CD4-positive, alpha-beta memory T cell (primary cell): Measurements from ENCODE around the gene RNF180. TPM values are rescaled to one million over a fixed set of nuclear protein-coding genes. Genes with fewer than 3 reads are reported as not detected.

ENCODE experiments used
- CTCF ChIA-PET: fragments of 350-600 bp; sonication (Branson Sonifier 250); formaldehyde crosslinking; loops from one replicate; lab custom pipeline; 2021; ENCODE audit warnings: inconsistent platforms; ENCODE audit not compliant: partially characterized antibody; lab: Charles Lee
- POLR2A ChIA-PET: fragments of 350-600 bp; sonication (Branson Sonifier 250); formaldehyde crosslinking; loops from one replicate; lab custom pipeline; 2021; ENCODE audit not compliant: partially characterized antibody; lab: Charles Lee
- DNase-seq, 5 donors: peaks; one replicate each; pipeline versions ENCODE4 v3.0.0 to v3.0.0-alpha.2; 2020 to 2022; ENCODE audit warnings: mixed read lengths in 1 of 5
- H3K27ac ChIP-seq: one replicate; pipeline ENCODE4 v1.7.0; 2013; ENCODE audit warnings: low read depth, low read length
- H3K27me3 ChIP-seq: 2 replicates; pipeline ENCODE4 v1.7.0; 2013; ENCODE audit warnings: mild to moderate bottlenecking, low read length, moderate library complexity; ENCODE audit not compliant: insufficient read depth
- H3K36me3 ChIP-seq: 2 replicates; pipeline ENCODE4 v1.7.0; 2013; ENCODE audit warnings: mild to moderate bottlenecking, low read length, moderate library complexity; ENCODE audit not compliant: insufficient read depth
- H3K4me1 ChIP-seq: 2 replicates; pipeline ENCODE4 v1.7.0; 2013; ENCODE audit warnings: mild to moderate bottlenecking, low read length, moderate library complexity; ENCODE audit not compliant: insufficient read depth
- H3K4me3 ChIP-seq, 2 donors: one replicate each; pipeline ENCODE4 v1.7.0; 2013; ENCODE audit warnings: low read length in 2 of 2, mild to moderate bottlenecking in 1 of 2
- H3K9me3 ChIP-seq, 2 donors: one replicate each; pipeline ENCODE4 v1.7.0; 2013; ENCODE audit warnings: low read length in 2 of 2, control low read depth in 1 of 2; ENCODE audit not compliant: control insufficient read depth in 1 of 2
- H3K27ac Mint-ChIP-seq, 7 donors: one replicate each; pipeline ENCODE4 v1.8.0; 2020 to 2021; ENCODE audit warnings: mixed read lengths in 7 of 7, mild to moderate bottlenecking in 6 of 7, inconsistent platforms in 3 of 7, moderate library complexity in 3 of 7
- H3K27me3 Mint-ChIP-seq, 2 donors: one replicate each; pipeline ENCODE4 v1.8.0; 2020 to 2021; ENCODE audit warnings: mixed read lengths in 2 of 2
- H3K36me3 Mint-ChIP-seq, 2 donors: one replicate each; pipeline ENCODE4 v1.8.0; 2020 to 2021; ENCODE audit warnings: mixed read lengths in 2 of 2, inconsistent platforms in 1 of 2, mild to moderate bottlenecking in 1 of 2
- H3K4me1 Mint-ChIP-seq, 4 donors: one replicate each; pipeline ENCODE4 v1.8.0; 2020 to 2021; ENCODE audit warnings: mixed read lengths in 4 of 4, mild to moderate bottlenecking in 1 of 4
- H3K4me3 Mint-ChIP-seq, 8 donors: one replicate each; pipeline ENCODE4 v1.8.0; 2020 to 2021; ENCODE audit warnings: mixed read lengths in 8 of 8, mild to moderate bottlenecking in 7 of 8, moderate library complexity in 6 of 8, inconsistent platforms in 3 of 8
- H3K9me3 Mint-ChIP-seq, 8 donors: one replicate each; pipeline ENCODE4 v1.8.0; 2020 to 2021; ENCODE audit warnings: mixed read lengths in 8 of 8, mild to moderate bottlenecking in 5 of 8, inconsistent platforms in 3 of 8, moderate library complexity in 1 of 8
- intact Hi-C: fragments of 100-400 bp; cut with micrococcal nuclease; formaldehyde crosslinking; loops from one replicate; pipeline ENCODE4 v1.15.1; 2023
- polyA plus RNA-seq, 2 donors: library from polyadenylated mRNA; unstranded; fragments of 300-500 nt; fragmentation: Illumina TruSeq; gene quantifications; one replicate each; pipeline ENCODE4 v1.2.3, GENCODE V29; 2021
- total RNA-seq, 2 experiments: library from RNA; stranded (reverse); gene quantifications; one replicate each; pipeline ENCODE4 v1.2.3, GENCODE V29; 2021

Gene RNF180
- total and polyA plus RNA-seq, 4 experiments from 2014 or later, result not detected

GRCh38 chr5:64147849-64148441 lies 17.7 kb upstream of the RNF180 start:
- Mint-ChIP-seq H3K27me3 (no peaks in the 10 kb centered on the region), H3K9me3 (peaks cover 0 to under 1% (median 0%) of the 10 kb centered on the region in 8 donors), H3K4me1 (no peaks in the 10 kb centered on the region), H3K27ac (no peak overlapping the region), H3K36me3 (no peaks in the 10 kb centered on the region), H3K4me3 (no peak overlapping the region)
- POLR2A ChIA-PET, result no interaction called here
- Histone ChIP-seq H3K4me1 (no peaks in the 10 kb centered on the region), H3K9me3 (no peaks in the 10 kb centered on the region), H3K27me3 (no peaks in the 10 kb centered on the region), H3K4me3 (no peak overlapping the region), H3K27ac (no peak overlapping the region), H3K36me3 (no peaks in the 10 kb centered on the region)
- DNase-seq, result no peak
- CTCF ChIA-PET, result no interaction called here
- intact Hi-C loops, result no loop called here

DNA sequence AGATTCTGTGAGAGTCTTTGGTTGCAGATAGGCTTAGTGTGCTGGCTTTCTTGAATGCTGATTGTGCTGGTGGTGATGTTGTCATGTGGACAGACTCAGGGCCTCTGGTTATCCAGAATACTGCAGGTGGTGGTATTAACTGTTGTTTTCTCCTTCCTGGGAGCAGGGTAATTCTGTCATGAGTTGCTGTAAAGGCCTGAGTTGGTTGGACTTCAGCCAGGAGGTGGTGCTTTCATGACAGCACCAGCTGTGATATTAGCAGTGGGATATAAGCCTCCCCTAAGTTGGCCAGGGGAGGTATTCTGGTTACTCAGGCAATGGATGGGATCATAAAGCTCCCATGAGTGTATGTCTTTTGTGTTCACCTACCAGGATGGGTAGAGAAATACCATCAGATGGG lies 16.4 kb upstream of the RNF180 start:
- Mint-ChIP-seq H3K4me3 (no peak overlapping the region), H3K9me3 (peaks cover 0 to 6% (median 3%) of the 10 kb centered on the region in 8 donors), H3K27ac (no peak overlapping the region), H3K36me3 (no peaks in the 10 kb centered on the region), H3K4me1 (no peaks in the 10 kb centered on the region), H3K27me3 (no peaks in the 10 kb centered on the region)
- intact Hi-C loops, result no loop called here
- Histone ChIP-seq H3K27me3 (no peaks in the 10 kb centered on the region), H3K4me1 (no peaks in the 10 kb centered on the region), H3K36me3 (no peaks in the 10 kb centered on the region), H3K9me3 (no peaks in the 10 kb centered on the region), H3K4me3 (no peak overlapping the region), H3K27ac (no peak overlapping the region)
- DNase-seq, result no peak
- ChIA-PET CTCF (no interaction called here), POLR2A (no interaction called here)

DNA sequence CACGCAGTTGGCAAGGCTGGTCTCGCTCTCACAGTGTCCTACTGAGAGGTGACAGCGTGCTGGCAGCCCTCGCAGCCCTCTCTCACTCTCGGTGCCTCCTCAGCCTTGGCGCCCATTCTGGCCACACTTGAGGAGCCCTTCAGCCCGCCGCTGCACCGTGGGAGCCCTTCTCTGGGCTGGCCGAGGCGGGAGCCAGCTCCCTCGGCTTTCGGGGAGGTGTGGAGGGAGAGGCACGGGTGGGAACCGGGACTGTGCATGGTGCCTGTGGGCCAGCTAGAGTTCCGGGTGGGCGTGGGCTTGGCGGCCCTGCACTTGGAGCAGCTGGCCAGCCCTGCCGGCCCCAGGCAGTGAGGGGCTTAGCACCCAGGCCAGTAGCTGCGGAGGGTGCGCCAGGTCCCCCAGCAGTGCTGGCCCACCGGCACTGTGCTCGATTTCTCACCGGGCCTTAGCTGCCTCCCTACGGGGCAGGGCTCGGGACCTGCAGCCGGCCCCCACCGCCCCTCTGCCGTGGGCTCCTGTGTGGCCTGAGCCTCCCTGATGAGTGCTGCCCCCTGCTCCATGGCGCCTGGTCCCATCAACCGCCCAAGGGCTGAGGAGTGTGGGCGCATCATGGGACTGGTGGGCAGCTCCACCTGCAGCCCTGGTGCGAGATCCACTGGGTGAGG lies 15.7 kb upstream of the RNF180 start:
- Histone ChIP-seq H3K4me1 (no peaks in the 10 kb centered on the region), H3K9me3 (no peaks in the 10 kb centered on the region), H3K27me3 (no peaks in the 10 kb centered on the region), H3K36me3 (no peaks in the 10 kb centered on the region), H3K4me3 (no peak overlapping the region), H3K27ac (no peak overlapping the region)
- Mint-ChIP-seq H3K9me3 (peaks cover 0 to 12% (median 3%) of the 10 kb centered on the region in 8 donors), H3K36me3 (no peaks in the 10 kb centered on the region), H3K27me3 (no peaks in the 10 kb centered on the region), H3K4me1 (no peaks in the 10 kb centered on the region), H3K27ac (no peak overlapping the region), H3K4me3 (no peak overlapping the region)
- intact Hi-C loops, result no loop called here
- ChIA-PET CTCF (no interaction called here), POLR2A (no interaction called here)
- DNase-seq, result no peak

GRCh38 chr5:64156261-64156660 lies 9.4 kb upstream of the RNF180 start:
- POLR2A ChIA-PET, result no interaction called here
- peaks cover 0 to 12% (median 4%) of the 10 kb centered on the region in 8 donors for H3K9me3 Mint-ChIP-seq
- H3K4me3 ChIP-seq, result no peak overlapping the region
- no peaks in the 10 kb centered on the region for H3K9me3 ChIP-seq
- H3K27ac ChIP-seq, result no peak overlapping the region
- intact Hi-C loops, result no loop called here
- H3K4me1 Mint-ChIP-seq, result no peaks in the 10 kb centered on the region
- H3K27me3 Mint-ChIP-seq, result no peaks in the 10 kb centered on the region
- no peak for DNase-seq
- no peak overlapping the region for H3K4me3 Mint-ChIP-seq
- no peak overlapping the region for H3K27ac Mint-ChIP-seq
- no peaks in the 10 kb centered on the region for H3K27me3 ChIP-seq
- CTCF ChIA-PET, result no interaction called here
- no peaks in the 10 kb centered on the region for H3K36me3 ChIP-seq
- H3K36me3 Mint-ChIP-seq, result no peaks in the 10 kb centered on the region
- no peaks in the 10 kb centered on the region for H3K4me1 ChIP-seq

GRCh38 chr5:64158827-64159226 lies 6.8 kb upstream of the RNF180 start:
- peaks cover 0 to 2% of the 10 kb centered on the region in 2 donors for H3K27me3 Mint-ChIP-seq
- no peaks in the 10 kb centered on the region for H3K9me3 ChIP-seq
- no peak for DNase-seq
- no peak overlapping the region for H3K4me3 ChIP-seq
- no peaks in the 10 kb centered on the region for H3K4me1 ChIP-seq
- no peaks in the 10 kb centered on the region for H3K36me3 Mint-ChIP-seq
- CTCF ChIA-PET, result no interaction called here
- POLR2A ChIA-PET, result no interaction called here
- peaks cover 0 to 12% (median 3%) of the 10 kb centered on the region in 8 donors for H3K9me3 Mint-ChIP-seq
- H3K27ac ChIP-seq, result no peak overlapping the region
- H3K4me1 Mint-ChIP-seq, result no peaks in the 10 kb centered on the region
- no peaks in the 10 kb centered on the region for H3K27me3 ChIP-seq
- H3K4me3 Mint-ChIP-seq, result no peak overlapping the region
- no peaks in the 10 kb centered on the region for H3K36me3 ChIP-seq
- intact Hi-C loops, result no loop called here
- H3K27ac Mint-ChIP-seq, result no peak overlapping the region

- Mint-ChIP-seq H3K27me3 (peaks cover 11 to 12% of the 10 kb centered on the region in 2 donors), H3K27ac (no peak overlapping the region), H3K9me3 (peaks cover 0 to 6% (median under 1%) of the 10 kb centered on the region in 8 donors), H3K36me3 (no peaks in the 10 kb centered on the region), H3K4me1 (peaks cover 0 to 2% (median 0%) of the 10 kb centered on the region in 4 donors), H3K4me3 (no peak overlapping the region)
- Histone ChIP-seq H3K27ac (no peak overlapping the region), H3K27me3 (no peaks in the 10 kb centered on the region), H3K4me1 (no peaks in the 10 kb centered on the region), H3K36me3 (no peaks in the 10 kb centered on the region), H3K9me3 (no peaks in the 10 kb centered on the region), H3K4me3 (no peak overlapping the region)
- intact Hi-C loops, result no loop called here
- CTCF ChIA-PET, result interaction anchor here (0.6 kb wide), 1 partner anchor 39 kb away, joined by 3 read pairs; no protein-coding TSS in a partner anchor
- POLR2A ChIA-PET, result no interaction called here
- DNase-seq, result no peak
These were observed 5.4 kb upstream of the RNF180 start for GRCh38 chr5:64160201-64160600.

DNA sequence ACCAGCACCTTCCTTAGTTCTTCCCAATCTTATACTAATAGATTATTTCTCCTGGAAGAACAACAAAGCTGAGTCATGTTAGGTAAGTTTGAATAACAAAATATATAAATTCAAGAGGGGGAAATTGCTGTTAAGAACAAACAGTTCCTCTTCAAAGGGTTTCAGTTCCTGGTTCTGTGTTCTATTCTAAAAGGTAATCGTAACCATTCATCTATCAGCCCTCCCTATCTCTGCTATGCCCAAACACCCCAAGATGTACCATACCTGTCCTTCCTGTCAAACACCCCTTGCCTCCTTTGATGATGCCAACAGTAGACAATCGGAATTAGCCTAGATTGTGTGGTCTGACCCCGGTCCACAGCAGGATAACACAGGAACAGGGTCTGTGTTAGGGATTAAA lies 4.2 kb upstream of the RNF180 start:
- Mint-ChIP-seq H3K9me3 (peaks cover 0 to 6% (median 2%) of the 10 kb centered on the region in 8 donors), H3K36me3 (no peaks in the 10 kb centered on the region), H3K4me1 (peaks cover 0 to 7% (median under 1%) of the 10 kb centered on the region in 4 donors), H3K27ac (no peak overlapping the region), H3K4me3 (no peak overlapping the region), H3K27me3 (peaks cover 12 to 17% of the 10 kb centered on the region in 2 donors)
- POLR2A ChIA-PET, result no interaction called here
- Histone ChIP-seq H3K27me3 (no peaks in the 10 kb centered on the region), H3K27ac (no peak overlapping the region), H3K4me1 (no peaks in the 10 kb centered on the region), H3K4me3 (no peak overlapping the region), H3K9me3 (no peaks in the 10 kb centered on the region), H3K36me3 (no peaks in the 10 kb centered on the region)
- CTCF ChIA-PET, result no interaction called here
- intact Hi-C loops, result no loop called here
- DNase-seq, result no peak
